Raji (cell line): ENCODE results near the gene NOX3.

Source experiments
- POLR2A ChIP-seq: IDR thresholded peaks from 2 replicates; pipeline ENCODE4 v1.6.1; 2011; ENCODE audit warnings: low read depth, low read length, control low read depth; ENCODE audit not compliant: insufficient read depth

NOX3 gene

DNA sequence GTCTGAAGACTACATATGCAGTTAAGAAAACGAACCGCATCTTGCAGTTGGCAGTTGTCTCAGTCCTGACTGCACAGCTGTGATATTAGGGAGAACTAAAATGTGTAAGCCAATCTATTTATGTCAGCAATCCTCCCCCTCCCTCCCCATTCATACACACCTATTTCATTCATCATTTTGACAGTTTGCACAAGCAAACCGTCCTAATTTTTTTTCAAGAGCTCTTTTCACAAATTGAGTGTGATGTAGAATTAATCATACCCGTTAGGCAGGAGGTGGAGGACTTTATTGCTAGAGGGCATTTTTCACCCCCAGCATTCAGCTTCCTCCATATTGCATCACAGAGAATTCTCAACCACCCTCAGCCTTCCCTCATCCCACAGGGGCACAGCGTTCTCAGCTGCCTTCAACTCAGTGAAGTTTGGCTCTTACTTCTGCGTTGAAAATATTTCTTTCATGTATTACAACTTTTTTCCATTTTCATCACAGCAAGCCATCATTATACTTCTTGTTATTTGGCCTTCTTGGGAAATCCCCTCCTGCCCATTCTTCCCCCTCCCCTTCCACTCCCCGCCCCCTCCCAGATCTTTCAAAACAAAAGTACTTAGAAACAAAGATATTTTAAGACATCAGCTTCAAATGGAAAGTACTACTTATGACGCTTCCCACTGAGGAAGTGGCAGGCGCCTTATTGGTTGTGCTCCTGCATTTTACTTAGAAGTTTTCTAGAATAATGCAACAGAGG lies 37.5 kb downstream of the NOX3 start:
- no peak for TF ChIP-seq POLR2A

DNA sequence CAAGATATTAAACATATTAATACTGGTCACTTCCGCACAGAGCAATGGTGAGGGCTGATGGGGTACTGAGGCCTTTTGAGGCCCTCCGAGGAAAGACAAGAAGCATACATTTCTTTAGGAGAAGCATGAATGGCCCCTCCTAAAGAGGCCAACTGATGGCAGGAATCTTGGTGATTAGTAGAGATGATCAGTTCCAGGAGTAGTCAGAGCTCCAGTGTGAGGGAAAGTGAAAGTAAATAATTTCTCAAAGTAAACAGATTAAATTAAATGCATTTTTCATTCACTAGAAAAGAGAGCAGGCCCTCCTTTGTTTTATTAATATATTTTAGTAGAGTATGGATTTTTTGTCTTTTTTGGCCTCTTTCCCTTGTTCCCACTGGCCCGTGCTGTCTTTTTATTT lies 38.2 kb downstream of the NOX3 start:
- TF ChIP-seq POLR2A: no peak

DNA sequence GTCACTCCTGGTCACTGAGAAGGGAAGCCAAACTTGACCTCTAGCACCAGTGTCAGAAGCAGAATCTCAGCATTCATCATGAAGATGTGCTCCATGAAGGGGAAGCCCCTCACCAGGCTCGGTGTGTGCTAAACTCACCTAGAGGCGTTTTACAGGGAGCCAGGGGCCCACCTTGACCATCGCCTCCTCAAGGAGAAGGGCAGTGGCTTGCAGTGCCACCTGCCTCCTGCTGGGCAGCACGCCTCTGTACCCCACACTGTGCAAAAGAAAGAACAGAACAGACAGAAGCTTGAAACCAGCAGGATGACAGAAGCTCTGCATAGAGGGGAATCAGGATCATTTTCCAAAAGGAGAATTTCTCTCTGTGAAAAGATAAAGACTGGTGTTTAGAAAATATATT lies 39.7 kb downstream of the NOX3 start:
- no peak for TF ChIP-seq POLR2A

DNA sequence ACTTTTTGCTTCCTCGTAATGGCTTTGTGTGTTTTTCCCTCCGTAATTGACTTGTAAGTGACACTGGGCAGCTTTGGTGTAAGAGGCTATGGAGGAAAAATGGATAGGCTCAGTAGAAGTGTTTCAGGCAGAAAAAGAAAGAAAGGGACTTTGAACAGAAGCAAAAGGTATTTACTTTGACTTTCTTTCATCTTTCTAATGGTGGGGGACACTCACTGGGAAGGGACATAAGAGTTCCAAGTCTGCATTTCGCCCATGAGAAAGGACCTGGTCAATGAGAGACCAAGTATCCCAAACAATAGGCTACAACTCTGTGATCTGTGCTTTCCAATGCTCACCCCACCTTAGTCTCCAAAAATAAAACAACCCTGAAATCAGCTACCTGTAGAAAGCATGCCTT lies 41.6 kb downstream of the NOX3 start:
- no peak for TF ChIP-seq POLR2A

DNA sequence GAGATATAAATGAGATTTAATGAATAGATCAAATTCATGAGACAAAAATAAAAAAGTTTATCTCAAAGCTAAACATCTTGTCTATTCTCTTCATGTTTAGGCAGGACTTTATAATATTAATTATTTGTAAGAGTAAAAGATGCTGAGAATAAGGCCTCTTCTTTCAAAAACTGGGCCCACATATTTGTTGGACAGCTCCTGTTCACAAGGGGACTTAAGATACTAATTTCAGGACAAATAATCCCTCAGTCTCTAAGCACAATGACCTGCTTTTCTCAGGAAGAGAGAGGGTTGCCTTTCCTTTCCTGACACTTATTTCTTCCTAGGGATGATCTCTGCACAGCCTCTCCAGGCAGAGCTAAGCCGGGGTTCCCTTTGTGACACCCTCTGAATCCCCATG lies 43.3 kb downstream of the NOX3 start:
- TF ChIP-seq POLR2A: no peak

DNA sequence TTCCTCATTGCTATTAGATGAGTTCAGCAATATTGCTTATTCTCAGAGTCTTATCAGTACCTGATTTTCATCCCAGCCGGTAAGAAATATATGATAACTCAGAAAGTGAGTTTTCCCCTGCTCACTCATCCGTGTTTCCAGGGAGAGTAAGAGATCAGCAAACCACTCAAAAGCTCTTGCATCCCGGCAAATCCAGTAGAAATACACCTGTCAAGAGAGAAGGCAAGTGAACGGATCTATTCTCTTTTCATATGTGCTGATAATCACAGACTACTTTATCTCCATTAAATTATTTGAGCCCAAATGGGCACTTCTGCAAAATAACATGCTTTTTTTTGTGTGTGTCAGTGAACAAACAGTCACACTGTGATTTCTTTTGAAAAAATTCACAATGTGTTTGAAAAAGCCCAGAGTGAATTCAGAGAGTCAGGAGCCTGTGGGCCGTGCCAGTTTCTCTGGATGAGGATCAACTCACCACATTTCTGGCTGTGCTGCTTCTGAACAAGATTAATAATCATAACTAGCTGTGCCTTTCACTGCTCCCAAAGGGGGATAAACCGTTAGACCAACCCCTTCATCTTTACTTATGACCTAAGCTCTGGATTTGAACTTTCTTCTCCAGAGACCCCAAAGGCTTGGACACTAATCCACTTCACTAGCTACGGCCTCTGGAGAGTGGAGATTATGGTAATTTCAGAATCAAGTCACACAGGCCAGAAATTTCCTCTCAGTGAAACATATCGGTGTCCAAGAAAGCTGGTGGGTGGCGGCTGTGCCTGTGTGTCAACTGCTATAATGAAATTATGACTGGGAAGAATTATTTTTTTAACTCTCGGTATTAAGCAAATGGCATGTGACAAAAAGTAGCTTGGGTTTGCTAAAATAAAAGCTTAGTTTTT lies 44.2 kb downstream of the NOX3 start:
- TF ChIP-seq POLR2A: no peak

DNA sequence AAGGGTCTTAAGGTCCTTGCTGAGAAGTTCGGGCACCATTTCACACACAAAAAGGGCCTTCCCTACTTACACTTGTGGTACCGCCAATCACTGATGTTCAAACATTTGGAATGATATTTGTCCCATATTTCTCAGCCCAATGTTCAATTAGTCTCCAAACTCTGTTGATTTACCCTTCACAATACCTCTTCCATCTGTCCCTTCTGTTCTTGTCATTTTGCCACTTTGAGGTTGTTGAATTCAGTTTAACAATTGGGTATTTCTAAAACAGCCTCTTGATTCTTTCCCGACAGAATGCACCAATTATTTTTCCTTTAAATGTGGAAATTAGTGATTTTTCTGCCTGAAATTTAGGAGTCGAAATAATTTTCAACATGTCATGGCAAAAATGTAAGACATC lies 46.2 kb downstream of the NOX3 start:
- no peak for TF ChIP-seq POLR2A

DNA sequence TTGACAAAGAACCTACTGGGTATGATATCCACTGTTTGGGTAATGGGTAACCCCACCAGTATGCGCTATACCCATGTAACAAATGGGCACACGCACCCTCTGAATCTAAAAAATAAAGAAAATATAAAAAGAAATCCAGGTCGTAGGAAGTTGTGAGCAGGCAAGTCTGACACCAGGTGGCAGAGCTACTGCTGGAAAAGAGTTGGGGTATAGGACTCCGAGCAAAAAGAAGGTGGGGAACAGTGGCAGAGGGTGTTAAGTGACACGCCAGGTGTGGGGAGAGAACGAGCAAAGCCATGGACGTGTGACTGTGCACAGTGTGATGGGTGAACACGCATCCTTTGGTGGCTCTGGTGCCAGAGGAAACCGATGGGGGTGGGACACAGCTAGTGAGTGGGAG lies 46.7 kb downstream of the NOX3 start:
- TF ChIP-seq POLR2A: no peak

DNA sequence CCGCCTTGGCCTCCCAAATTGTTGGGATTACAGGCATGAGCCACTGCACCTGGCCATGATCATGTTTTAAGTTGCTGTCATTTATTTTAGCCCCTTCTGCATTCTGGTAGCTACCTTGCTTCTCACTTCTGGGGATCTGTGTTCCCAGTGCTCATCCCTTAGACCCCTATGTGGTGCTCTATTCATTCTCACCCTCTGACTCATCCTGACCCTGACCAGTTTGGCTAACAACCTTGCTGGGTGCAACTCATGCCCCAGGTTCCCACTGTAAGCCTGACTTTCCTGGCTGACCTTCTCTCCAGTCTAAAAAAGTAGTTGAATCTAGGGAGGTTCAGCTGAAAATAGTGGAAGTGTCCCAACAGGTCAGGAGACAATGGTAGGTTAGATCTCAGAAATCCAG lies 47.4 kb downstream of the NOX3 start:
- no peak for TF ChIP-seq POLR2A

DNA sequence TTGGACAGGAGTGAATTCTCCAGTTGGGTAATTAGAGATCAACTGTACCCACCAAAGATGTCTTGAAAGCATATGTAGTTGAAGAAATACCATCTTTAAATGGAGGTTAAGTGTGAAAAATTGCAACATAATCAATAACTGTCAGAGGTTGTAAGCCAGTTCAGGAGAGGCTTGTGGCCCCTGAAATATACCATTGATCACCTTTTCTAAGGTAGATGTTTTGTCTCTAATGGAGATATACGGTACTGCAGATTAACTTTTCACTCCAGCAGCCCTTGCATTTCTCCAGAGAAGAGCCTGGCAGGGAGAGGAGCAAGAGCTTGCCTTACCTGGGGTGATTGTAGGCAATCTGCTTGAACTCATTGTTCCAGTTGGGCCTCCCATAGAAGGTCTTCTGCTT lies 48.8 kb downstream of the NOX3 start:
- no peak for TF ChIP-seq POLR2A

DNA sequence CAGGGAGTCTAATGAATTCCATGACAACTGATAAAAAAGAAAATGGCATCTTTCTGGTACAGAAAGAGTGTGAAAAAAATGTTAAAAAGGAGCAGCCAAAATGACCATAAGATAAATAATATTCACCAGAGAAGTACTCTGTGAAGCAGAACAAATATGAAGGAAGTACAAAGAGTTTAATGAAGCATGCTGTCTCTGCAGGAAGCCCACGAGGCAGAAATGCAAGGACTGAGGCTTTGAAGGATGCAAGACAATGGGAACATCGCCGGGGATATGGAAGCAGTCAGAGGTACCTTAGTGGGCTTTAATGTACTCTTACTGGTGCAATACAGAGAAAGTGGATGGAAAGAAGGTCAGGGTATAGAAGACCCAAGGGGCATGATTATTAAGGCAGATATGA lies 50.7 kb downstream of the NOX3 start:
- TF ChIP-seq POLR2A: no peak

DNA sequence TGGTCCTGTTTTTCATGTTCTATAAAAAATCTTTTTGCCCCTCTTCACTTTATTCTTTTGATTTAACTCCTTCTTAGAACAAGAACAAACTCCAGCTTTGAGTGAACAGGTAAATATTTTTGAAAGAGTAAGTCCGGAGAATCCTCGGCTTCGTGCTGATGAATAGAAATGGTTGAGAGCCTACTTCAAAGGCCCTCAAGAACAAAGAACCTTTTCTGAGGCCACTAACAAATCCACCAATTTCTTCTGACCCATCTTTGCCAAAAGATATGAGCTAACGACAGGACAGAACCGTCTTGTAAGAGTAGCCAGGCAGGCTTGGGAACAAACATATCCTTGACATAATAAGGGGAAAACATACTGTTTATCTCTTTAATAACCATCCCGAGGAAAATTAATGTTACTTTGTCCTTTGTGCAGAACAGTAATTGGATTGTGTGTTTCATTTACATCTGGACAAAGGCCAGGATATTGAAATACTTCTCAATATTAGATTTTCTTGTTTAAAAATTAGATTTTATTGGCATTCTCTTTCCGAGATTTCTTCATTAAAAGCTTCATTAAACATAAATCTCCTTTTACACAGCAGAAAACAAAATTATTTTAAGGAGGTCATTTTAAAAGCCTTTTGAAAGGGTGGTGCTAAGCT lies 52.9 kb downstream of the NOX3 start:
- TF ChIP-seq POLR2A: no peak

DNA sequence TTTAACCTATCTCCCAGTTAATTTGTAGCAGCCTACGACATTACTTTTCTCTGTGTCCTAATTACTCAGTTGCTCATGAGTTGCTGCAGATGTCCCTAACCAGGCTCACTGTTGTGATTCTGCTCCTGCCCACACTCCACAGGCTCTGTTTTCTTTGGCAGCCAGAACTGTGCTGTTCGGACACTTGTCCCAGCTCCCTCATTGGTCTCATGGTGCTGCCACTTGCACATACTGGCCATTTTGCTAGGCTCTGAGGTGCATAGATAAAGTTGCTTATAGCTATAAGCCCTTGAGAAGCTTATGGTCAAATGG lies 55.0 kb downstream of the NOX3 start:
- TF ChIP-seq POLR2A: no peak

DNA sequence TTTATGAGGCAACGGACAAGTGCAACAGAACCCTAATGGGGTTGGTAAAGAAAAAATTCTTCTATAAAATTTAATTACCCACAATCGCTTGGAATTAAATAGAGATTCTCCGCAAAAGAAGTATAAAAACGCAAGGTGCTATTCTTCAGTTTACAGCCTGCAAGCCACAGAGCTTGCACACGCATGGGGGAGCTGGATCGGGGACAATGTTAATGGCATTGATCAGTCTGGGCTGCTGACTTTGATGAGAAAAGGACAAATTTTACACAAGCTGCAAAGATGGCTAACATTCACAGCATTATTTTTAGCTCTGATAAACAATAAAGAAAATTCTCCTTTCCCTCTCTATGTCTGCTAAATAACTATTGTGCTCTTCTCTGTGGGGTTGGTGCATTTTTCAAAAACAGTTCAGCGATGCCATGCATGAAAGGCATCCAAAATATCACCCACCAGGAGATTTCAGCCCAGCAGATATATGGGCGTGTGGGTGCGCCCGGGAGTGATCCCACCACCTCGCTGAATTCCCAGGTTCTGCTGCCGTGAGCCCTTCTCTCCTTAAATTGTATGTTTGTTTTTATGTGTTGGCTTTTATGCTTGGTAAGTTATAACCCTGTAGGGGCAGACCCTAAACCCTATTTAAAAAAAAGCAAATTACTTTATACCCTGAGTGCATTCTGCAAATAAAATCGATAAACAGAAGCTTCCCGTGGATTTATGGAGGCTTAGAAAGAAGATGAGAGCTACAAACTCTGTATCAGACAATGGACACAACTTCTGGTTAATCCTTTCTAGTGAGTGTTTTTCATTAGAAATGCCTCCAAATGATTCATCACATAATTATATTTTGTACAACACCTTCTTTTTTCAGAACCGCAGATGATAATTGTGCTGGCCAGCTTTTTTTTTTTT lies 55.6 kb downstream of the NOX3 start:
- TF ChIP-seq POLR2A: no peak
